DOHH2 (cell line): ENCODE results near the gene FSHB.
"Not testable (repeated sequence)": the region's sequence is repeated elsewhere in the genome, so short reads cannot be mapped to it uniquely, and the experiment has no call there.

Source experiments
- CTCF ChIP-seq: fragments of 200-600 bp; sonication (generic); IDR thresholded peaks from one replicate; pipeline ENCODE4 v1.5.1; 2014; ENCODE audit warnings: antibody characterized with exemption, mild to moderate bottlenecking, low read depth, low read length; ENCODE audit not compliant: poor library complexity, severe bottlenecking
- EZH2phosphoT487 ChIP-seq: fragments of 200-600 bp; sonication (generic); IDR thresholded peaks from 2 replicates; pipeline ENCODE4 v1.6.1; 2017; ENCODE audit warnings: borderline replicate concordance, mild to moderate bottlenecking, antibody characterized with exemption, low read length, moderate library complexity, mixed read lengths

- not testable (repeated sequence) for TF ChIP-seq CTCF, EZH2phosphoT487
These were observed 37.8 kb downstream of the FSHB start for GRCh38 chr11:30268638-30269037.
